DOHH2 (cell line): Measurements from ENCODE around the gene GIGYF2.
"Not testable (repeated sequence)": the region's sequence is repeated elsewhere in the genome, so short reads cannot be mapped to it uniquely, and the experiment has no call there.

Experiments used
- H3F3A ChIP-seq: fragments of 200-600 bp; sonication (generic), shearing (Covaris generic); 2 replicates; pipeline ENCODE4 v1.6.0; 2016; ENCODE audit warnings: antibody characterized with exemption, mild to moderate bottlenecking; ENCODE audit not compliant: control insufficient read depth, insufficient read depth
- H3K27ac ChIP-seq: fragments of 200-600 bp; sonication (generic); 2 replicates; pipeline ENCODE4 v1.5.1; 2014; ENCODE audit warnings: low read depth, mild to moderate bottlenecking, low read length, moderate library complexity
- H3K27me3 ChIP-seq: fragments of 200-600 bp; sonication (generic); 2 replicates; pipeline ENCODE4 v1.6.1; 2014; ENCODE audit warnings: mild to moderate bottlenecking, low read length, mixed read lengths; ENCODE audit not compliant: control insufficient read depth
- H3K36me3 ChIP-seq: fragments of 200-600 bp; sonication (generic); 2 replicates; pipeline ENCODE4 v1.6.1; 2014; ENCODE audit warnings: mild to moderate bottlenecking, low read length, moderate library complexity, mixed read lengths; ENCODE audit not compliant: control insufficient read depth
- H3K4me1 ChIP-seq: fragments of 200-600 bp; sonication (generic); 2 replicates; pipeline ENCODE4 v1.6.1; 2014; ENCODE audit warnings: mild to moderate bottlenecking, low read length, mixed read lengths; ENCODE audit not compliant: control insufficient read depth
- H3K4me2 ChIP-seq: fragments of 200-600 bp; sonication (generic); 2 replicates; pipeline ENCODE4 v1.6.0; 2014; ENCODE audit warnings: mild to moderate bottlenecking, low read length, moderate library complexity
- H3K4me3 ChIP-seq: fragments of 200-600 bp; sonication (generic); 2 replicates; pipeline ENCODE4 v1.5.1; 2014; ENCODE audit warnings: mild to moderate bottlenecking, low read length, mixed read lengths
- H3K79me2 ChIP-seq: fragments of 200-600 bp; sonication (generic); 2 replicates; pipeline ENCODE4 v1.6.1; 2014; ENCODE audit warnings: mild to moderate bottlenecking, low read length, mixed read lengths; ENCODE audit not compliant: control insufficient read depth
- H3K9me2 ChIP-seq: fragments of 200-600 bp; sonication (generic); replicated peaks from 2 replicates; pipeline ENCODE4 v1.6.1; 2014; ENCODE audit warnings: mild to moderate bottlenecking, low read length, mixed read lengths; ENCODE audit not compliant: control insufficient read depth
- H3K9me3 ChIP-seq: fragments of 200-600 bp; sonication (generic); 2 replicates; pipeline ENCODE4 v1.6.1; 2014; ENCODE audit warnings: antibody characterized with exemption, low read length, mixed read lengths; ENCODE audit not compliant: control insufficient read depth, insufficient read depth
- H4K20me1 ChIP-seq: fragments of 200-600 bp; sonication (generic); 2 replicates; pipeline ENCODE4 v1.6.0; 2014; ENCODE audit warnings: low read depth, mild to moderate bottlenecking, antibody characterized with exemption, low read length, moderate library complexity; ENCODE audit not compliant: control insufficient read depth, insufficient read depth
- EZH2phosphoT487 ChIP-seq: fragments of 200-600 bp; sonication (generic); IDR thresholded peaks from 2 replicates; pipeline ENCODE4 v1.6.1; 2017; ENCODE audit warnings: borderline replicate concordance, mild to moderate bottlenecking, antibody characterized with exemption, low read length, moderate library complexity, mixed read lengths
- TF ChIP-seq, protein P1 (sequence below): fragments of 200-600 bp; sonication (generic); IDR thresholded peaks from one replicate; pipeline ENCODE4 v1.5.1; 2014; ENCODE audit warnings: antibody characterized with exemption, mild to moderate bottlenecking, low read depth, low read length; ENCODE audit not compliant: poor library complexity, severe bottlenecking

The GIGYF2 gene

DNA sequence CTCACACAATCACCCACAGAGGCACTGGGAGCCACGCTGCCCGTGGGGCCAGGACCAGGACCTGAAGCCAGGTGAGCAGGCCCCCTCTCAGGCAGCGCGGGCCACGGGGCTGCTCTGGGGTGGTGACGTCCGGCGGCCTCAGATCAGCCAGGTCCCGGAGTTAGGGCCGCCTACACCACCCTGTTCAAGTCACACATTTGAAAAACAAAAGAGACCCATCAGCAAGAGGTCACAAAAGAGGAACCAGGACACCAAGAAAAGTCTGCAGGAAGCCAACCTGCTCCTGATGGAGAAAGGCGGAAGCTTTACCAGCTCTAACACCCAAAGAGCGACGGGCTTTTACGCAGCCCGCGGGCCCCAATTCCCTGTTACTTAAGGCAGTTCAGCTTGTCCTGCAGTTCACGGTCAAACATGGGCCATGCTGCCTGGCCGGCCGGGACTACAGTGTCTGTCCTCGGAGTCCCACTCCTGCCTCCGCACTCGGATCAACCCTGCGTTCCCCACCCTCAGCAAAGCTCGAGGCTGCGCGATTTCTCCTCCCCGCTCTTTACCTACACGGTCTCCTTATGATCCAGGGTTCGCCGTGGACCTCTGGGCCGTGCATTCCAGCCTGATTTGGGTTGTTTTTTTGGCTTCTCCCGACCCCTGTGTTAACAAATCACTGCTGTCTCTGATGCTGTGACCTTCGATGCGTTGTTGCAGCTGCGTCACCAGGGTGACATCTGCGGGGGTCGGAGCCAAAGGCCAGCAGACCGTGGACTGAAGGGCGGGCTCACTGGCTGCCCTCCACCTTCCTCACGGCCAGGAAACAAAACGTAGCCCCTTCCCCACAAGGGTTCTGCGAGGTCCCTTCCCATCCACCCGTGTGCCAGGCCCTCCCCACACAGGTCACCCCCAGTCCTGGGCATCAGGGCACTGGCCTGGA lies 203.9 kb downstream of the GIGYF2 start:
- Histone ChIP-seq H3K4me2 (no peak overlapping the region), H3K27ac (no peak overlapping the region)

DNA sequence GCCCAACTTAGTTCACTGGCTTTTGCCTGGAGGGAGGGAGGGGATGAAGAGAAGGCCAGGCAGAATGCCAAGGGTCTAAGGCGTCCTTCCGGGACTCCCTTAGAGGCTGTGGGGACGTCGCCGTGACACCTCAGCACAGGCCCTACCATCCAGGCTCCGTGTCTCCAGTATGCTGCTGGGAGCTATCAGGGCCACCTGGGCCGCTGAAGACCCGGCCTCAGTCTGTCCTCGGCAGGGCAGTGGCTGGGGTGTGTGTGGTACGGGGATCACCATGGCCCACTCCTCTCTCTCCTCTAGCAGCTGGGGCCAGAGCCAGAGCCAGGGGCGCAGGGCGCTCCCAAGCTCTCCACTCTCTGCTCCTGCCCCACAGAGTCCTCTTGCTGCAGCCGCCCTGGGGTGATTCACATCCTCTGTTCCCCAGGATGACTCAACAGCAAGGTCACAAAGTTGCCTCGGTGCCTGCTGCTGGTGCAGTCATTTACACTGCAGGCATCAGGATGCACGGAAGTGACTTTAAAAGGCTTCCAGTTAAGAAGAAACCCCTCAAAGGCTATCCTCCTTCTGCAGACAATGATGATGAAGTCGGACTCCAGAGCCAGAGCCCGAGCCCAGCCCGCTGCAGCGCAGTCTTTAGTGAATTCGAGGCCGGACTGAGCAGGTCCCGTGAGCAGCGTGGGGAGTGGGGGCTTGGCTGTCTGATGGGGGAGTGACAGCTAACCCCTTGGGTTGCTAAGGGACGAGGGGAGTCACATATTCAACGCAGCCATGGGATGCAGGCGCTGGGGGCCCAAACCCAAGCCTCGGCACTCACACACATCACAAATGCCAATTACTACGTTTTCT lies 204.8 kb downstream of the GIGYF2 start:
- Histone ChIP-seq H3K27ac (no peak overlapping the region), H3K9me3 (no peaks in the 10 kb centered on the region), H4K20me1 (no peaks in the 10 kb centered on the region), H3K4me3 (no peak overlapping the region), H3K79me2 (no peaks in the 10 kb centered on the region), H3K4me1 (no peaks in the 10 kb centered on the region), H3K27me3 (0 out of 2 replicates have a peak, but pooled peaks cover 2% of the 10 kb centered on the region), H3K9me2 (no peaks in the 10 kb centered on the region), H3K36me3 (no peaks in the 10 kb centered on the region), H3F3A (no peaks in the 10 kb centered on the region), H3K4me2 (no peak overlapping the region)
- TF ChIP-seq EZH2phosphoT487 = no peak

More for the DNA sequence above, 203.9 kb downstream of the GIGYF2 start:
- Histone ChIP-seq H3K4me3 (no peak overlapping the region), H3K36me3 (no peaks in the 10 kb centered on the region), H3K9me3 (no peaks in the 10 kb centered on the region), H3F3A (no peaks in the 10 kb centered on the region), H3K27me3 (0 out of 2 replicates have a peak, but pooled peaks cover 2% of the 10 kb centered on the region), H3K4me1 (no peaks in the 10 kb centered on the region), H4K20me1 (no peaks in the 10 kb centered on the region), H3K9me2 (no peaks in the 10 kb centered on the region), H3K79me2 (no peaks in the 10 kb centered on the region)
- TF ChIP-seq EZH2phosphoT487 = no peak
- TF ChIP-seq, protein P1, sequence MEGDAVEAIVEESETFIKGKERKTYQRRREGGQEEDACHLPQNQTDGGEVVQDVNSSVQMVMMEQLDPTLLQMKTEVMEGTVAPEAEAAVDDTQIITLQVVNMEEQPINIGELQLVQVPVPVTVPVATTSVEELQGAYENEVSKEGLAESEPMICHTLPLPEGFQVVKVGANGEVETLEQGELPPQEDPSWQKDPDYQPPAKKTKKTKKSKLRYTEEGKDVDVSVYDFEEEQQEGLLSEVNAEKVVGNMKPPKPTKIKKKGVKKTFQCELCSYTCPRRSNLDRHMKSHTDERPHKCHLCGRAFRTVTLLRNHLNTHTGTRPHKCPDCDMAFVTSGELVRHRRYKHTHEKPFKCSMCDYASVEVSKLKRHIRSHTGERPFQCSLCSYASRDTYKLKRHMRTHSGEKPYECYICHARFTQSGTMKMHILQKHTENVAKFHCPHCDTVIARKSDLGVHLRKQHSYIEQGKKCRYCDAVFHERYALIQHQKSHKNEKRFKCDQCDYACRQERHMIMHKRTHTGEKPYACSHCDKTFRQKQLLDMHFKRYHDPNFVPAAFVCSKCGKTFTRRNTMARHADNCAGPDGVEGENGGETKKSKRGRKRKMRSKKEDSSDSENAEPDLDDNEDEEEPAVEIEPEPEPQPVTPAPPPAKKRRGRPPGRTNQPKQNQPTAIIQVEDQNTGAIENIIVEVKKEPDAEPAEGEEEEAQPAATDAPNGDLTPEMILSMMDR = no peak

DNA sequence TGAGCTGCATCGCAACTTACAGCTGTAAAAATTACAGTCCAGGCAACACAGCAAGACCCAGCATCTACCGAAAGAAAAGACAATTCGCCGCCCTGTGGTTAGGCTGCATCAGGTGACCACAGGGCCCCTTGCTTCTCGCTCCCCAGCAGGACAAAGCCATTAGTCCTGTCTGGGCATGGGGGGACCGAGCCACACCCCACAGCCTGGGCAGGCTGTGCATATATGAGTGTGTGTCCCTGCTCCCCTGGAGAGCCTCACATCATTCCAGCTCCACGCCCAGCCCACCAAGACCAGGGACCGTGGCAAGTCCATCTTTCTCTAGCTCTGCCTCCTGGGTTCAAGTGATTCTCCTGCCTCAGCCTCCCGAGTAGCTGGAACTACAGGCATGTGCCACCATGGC lies 206.9 kb downstream of the GIGYF2 start:
- no peaks in the 10 kb centered on the region for H3K9me3 ChIP-seq
- H3K79me2 ChIP-seq = no peaks in the 10 kb centered on the region
- H3F3A ChIP-seq = no peaks in the 10 kb centered on the region
- no peak overlapping the region for H3K27ac ChIP-seq
- no peaks in the 10 kb centered on the region for H3K36me3 ChIP-seq
- H3K9me2 ChIP-seq = no peaks in the 10 kb centered on the region
- H3K4me2 ChIP-seq = no peak overlapping the region
- H4K20me1 ChIP-seq = no peaks in the 10 kb centered on the region
- H3K4me3 ChIP-seq = no peak overlapping the region
- no peak for TF ChIP-seq EZH2phosphoT487
- TF ChIP-seq, protein P1 = no peak
- H3K27me3 ChIP-seq = no peaks in the 10 kb centered on the region
- no peaks in the 10 kb centered on the region for H3K4me1 ChIP-seq

DNA sequence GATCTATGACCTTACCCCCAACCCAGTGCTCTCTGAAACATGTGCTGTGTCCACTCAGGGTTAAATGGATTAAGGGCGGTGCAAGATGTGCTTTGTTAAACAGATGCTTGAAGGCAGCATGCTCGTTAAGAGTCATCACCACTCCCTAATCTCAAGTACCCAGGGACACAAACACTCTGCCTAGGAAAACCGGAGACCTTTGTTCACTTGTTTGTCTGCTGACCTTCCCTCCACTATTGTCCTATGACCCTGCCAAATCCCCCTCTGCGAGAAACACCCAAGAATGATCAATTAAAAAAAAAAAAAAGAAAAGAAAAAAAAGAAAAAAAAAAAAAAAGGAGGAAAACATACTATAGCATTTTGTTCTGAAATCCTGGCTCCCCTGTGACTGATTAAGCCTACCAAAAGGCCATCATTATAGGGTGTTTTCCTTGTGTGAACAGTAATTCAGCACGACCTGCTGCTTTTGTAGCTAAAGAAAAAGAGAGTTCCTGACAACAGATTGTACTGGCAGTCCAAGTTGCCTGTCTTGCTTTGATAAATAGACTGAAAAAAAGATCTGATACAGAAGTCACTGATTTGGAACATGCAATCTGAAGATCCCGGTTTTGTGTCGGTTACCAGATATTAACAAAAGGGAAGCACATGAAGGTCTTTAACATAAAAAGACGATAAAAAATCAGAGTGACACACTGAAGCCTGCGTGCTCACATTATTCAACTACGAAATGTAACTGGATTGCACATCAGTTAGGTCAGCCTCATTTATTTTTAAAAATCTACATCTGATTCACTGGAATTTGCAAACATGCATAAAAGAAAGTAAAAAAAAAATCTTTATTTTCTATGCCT lies 210.0 kb downstream of the GIGYF2 start:
- H4K20me1 ChIP-seq, H3K9me3 ChIP-seq, H3K36me3 ChIP-seq, H3K4me1 ChIP-seq, H3K27ac ChIP-seq, H3K4me3 ChIP-seq, H3K9me2 ChIP-seq, H3F3A ChIP-seq, H3K79me2 ChIP-seq, H3K4me2 ChIP-seq, H3K27me3 ChIP-seq: not testable (repeated sequence)

DNA sequence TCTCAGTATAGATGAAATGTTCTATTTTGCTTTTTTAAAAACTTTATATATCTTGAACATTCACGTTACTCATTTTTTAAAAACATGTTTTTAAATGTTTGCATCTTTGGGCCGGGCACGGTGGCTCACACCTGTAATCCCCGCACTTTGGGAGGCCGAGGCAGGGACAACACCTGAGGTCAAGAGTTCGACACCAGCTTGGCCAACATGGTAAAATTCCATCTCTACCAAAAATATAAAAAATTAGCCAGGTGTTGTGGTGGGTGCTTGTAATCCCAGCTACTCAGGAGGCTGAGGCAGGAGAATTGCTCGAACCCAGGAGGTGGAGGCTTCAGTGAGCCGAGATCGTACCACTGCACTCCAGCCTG lies 210.6 kb downstream of the GIGYF2 start:
- not testable (repeated sequence) for H3K9me2 ChIP-seq, H3K27me3 ChIP-seq, H3K4me3 ChIP-seq, H3K4me1 ChIP-seq, H3K36me3 ChIP-seq, H4K20me1 ChIP-seq, H3K79me2 ChIP-seq, H3K9me3 ChIP-seq, H3K4me2 ChIP-seq, H3F3A ChIP-seq, H3K27ac ChIP-seq
